H1 (cell line): Measurements from ENCODE around the gene SNAP25. TPM values are rescaled to one million over a fixed set of nuclear protein-coding genes. Genes with fewer than 3 reads are reported as not detected.

Experiments
- CTCF ChIA-PET: fragments of 300-600 bp; sonication (Branson Sonifier 250); formaldehyde crosslinking; loops from one replicate; lab custom pipeline; 2021; ENCODE audit not compliant: partially characterized antibody; lab: Charles Lee
- POLR2A ChIA-PET: fragments of 300-600 bp; sonication (Branson Sonifier 250); formaldehyde crosslinking; loops from one replicate; lab custom pipeline; 2021; ENCODE audit warnings: inconsistent platforms; ENCODE audit not compliant: partially characterized antibody; lab: Charles Lee
- DNase-seq, 2 experiments: peaks; one replicate each; pipeline versions ENCODE4 v3.0.0 to v3.0.0-alpha.2; 2010 to 2022; ENCODE audit warnings: low spot score in 2 of 2, low read depth in 1 of 2, mixed read lengths in 1 of 2
- FAIRE-seq: peaks from 2 replicates; lab custom pipeline; 2011; peaks lifted over from hg19 to GRCh38; lab: Jason Lieb, UNC
- H2AFZ ChIP-seq: 2 replicates; pipeline ENCODE4 v1.8.1; 2012; ENCODE audit warnings: low read length, inconsistent platforms
- H2AK5ac ChIP-seq: 2 replicates; pipeline ENCODE4 v1.6.1; 2013; ENCODE audit warnings: low read depth, low read length
- H2BK120ac ChIP-seq: replicated peaks from 2 replicates; pipeline ENCODE3; 2013; ENCODE audit warnings: low read depth, low read length, inconsistent platforms
- H2BK12ac ChIP-seq: 2 replicates; pipeline ENCODE4 v1.6.1; 2013; ENCODE audit warnings: low read depth, low read length
- H2BK15ac ChIP-seq: 2 replicates; pipeline ENCODE4 v1.6.1; 2013; ENCODE audit warnings: low read length
- H2BK20ac ChIP-seq: 2 replicates; pipeline ENCODE4 v1.6.1; 2013; ENCODE audit warnings: low read length
- H2BK5ac ChIP-seq: 2 replicates; pipeline ENCODE4 v1.6.1; 2013; ENCODE audit warnings: low read depth, low read length
- H3K14ac ChIP-seq: 2 replicates; pipeline ENCODE4 v1.6.1; 2013; ENCODE audit warnings: inconsistent platforms; ENCODE audit not compliant: insufficient read length
- H3K18ac ChIP-seq: 2 replicates; pipeline ENCODE4 v1.6.1; 2013; ENCODE audit warnings: low read length; ENCODE audit errors: extremely low read depth
- H3K23ac ChIP-seq: 2 replicates; pipeline ENCODE4 v1.6.1; 2013; ENCODE audit warnings: inconsistent platforms; ENCODE audit not compliant: insufficient read length
- H3K23me2 ChIP-seq: 2 replicates; pipeline ENCODE4 v1.6.1; 2013; ENCODE audit warnings: low read depth, low read length
- H3K27ac ChIP-seq: 2 replicates; pipeline ENCODE4 v1.6.1; 2011; ENCODE audit warnings: low read depth, low read length, inconsistent platforms
- H3K27me3 ChIP-seq, 4 experiments: replicated peaks in 1 of 4; 1 replicate in 1 of 4; 2 replicates in 3 of 4; pipeline versions ENCODE4 v1.6.1 to v1.8.1; 2011 to 2013; ENCODE audit warnings: low read length in 3 of 4, mild to moderate bottlenecking in 3 of 4, inconsistent platforms in 2 of 4, mixed read lengths in 2 of 4, moderate library complexity in 1 of 4; ENCODE audit not compliant: control insufficient read depth in 3 of 4, insufficient read depth in 3 of 4; ENCODE audit errors: extremely low read depth in 1 of 4
- H3K36me3 ChIP-seq, 4 experiments: 2 replicates each; pipeline versions ENCODE4 v1.6.1 to v1.8.1; 2011 to 2013; ENCODE audit warnings: mild to moderate bottlenecking in 4 of 4, low read length in 3 of 4, moderate library complexity in 2 of 4, control low read depth in 1 of 4, inconsistent platforms in 1 of 4; ENCODE audit not compliant: insufficient read depth in 4 of 4, control insufficient read depth in 2 of 4
- H3K4ac ChIP-seq: replicated peaks from 2 replicates; pipeline ENCODE3; 2013; ENCODE audit warnings: low read length, low read depth, mixed read lengths, inconsistent platforms; ENCODE audit not compliant: insufficient read length
- H3K4me1 ChIP-seq, 4 experiments: replicated peaks in 1 of 4; 1 replicate in 1 of 4; 2 replicates in 3 of 4; pipeline versions ENCODE4 v1.6.1 to v1.8.1; 2011 to 2013; ENCODE audit warnings: low read length in 3 of 4, inconsistent platforms in 2 of 4, mixed read lengths in 1 of 4; ENCODE audit not compliant: insufficient read depth in 4 of 4, control insufficient read depth in 3 of 4
- H3K4me2 ChIP-seq, 2 experiments: 2 replicates each; pipeline versions ENCODE4 v1.6.1 to v1.8.1; 2011 to 2013; ENCODE audit warnings: low read depth in 2 of 2, low read length in 2 of 2, control low read depth in 1 of 2, inconsistent platforms in 1 of 2, mild to moderate bottlenecking in 1 of 2; ENCODE audit not compliant: insufficient read depth in 1 of 2
- H3K4me3 ChIP-seq, 4 experiments: fragments of 200-600, 300-600 bp in 1 of 4; sonication (generic), shearing (Covaris generic), sonication (Bioruptor Twin) in 1 of 4; 2 replicates each; pipeline versions ENCODE4 v1.5.1 to v1.8.1; 2011 to 2016; ENCODE audit warnings: low read length in 4 of 4, low read depth in 3 of 4, control low read depth in 2 of 4, inconsistent platforms in 2 of 4, mild to moderate bottlenecking in 2 of 4, mixed read lengths in 1 of 4, moderate library complexity in 1 of 4; ENCODE audit not compliant: insufficient read depth in 2 of 4; ENCODE audit errors: extremely low read depth in 1 of 4
- H3K56ac ChIP-seq: replicated peaks from 2 replicates; pipeline ENCODE3; 2013; ENCODE audit warnings: low read depth, mild to moderate bottlenecking, mixed read lengths, low read length, inconsistent platforms; ENCODE audit not compliant: insufficient read length
- H3K79me1 ChIP-seq: 2 replicates; pipeline ENCODE4 v1.6.1; 2013; ENCODE audit warnings: low read depth, low read length, control low read depth
- H3K79me2 ChIP-seq, 2 experiments: 2 replicates each; pipeline versions ENCODE4 v1.6.1 to v1.8.1; 2012 to 2013; ENCODE audit warnings: low read length in 2 of 2, mild to moderate bottlenecking in 2 of 2, inconsistent platforms in 1 of 2; ENCODE audit not compliant: insufficient read depth in 2 of 2, control insufficient read depth in 1 of 2
- H3K9ac ChIP-seq, 4 experiments: replicated peaks in 1 of 4; 1 replicate in 1 of 4; 2 replicates in 3 of 4; pipeline versions ENCODE4 v1.6.1 to v1.8.1; 2011 to 2013; ENCODE audit warnings: low read depth in 3 of 4, low read length in 3 of 4, control low read depth in 2 of 4, mild to moderate bottlenecking in 2 of 4, moderate library complexity in 2 of 4, inconsistent platforms in 1 of 4; ENCODE audit errors: extremely low read depth in 1 of 4
- H3K9me3 ChIP-seq, 2 experiments: 2 replicates each; pipeline versions ENCODE4 v1.6.1 to v1.8.1; 2012 to 2013; ENCODE audit warnings: mild to moderate bottlenecking in 2 of 2, moderate library complexity in 2 of 2, control low read depth in 1 of 2, inconsistent platforms in 1 of 2, low read depth in 1 of 2, low read length in 1 of 2, mixed read lengths in 1 of 2; ENCODE audit not compliant: insufficient read depth in 2 of 2
- H4K20me1 ChIP-seq, 2 experiments: replicated peaks in 1 of 2; 2 replicates each; pipeline versions ENCODE3 to v1.8.1; 2011 to 2013; ENCODE audit warnings: inconsistent platforms in 2 of 2, low read length in 2 of 2, mild to moderate bottlenecking in 1 of 2; ENCODE audit not compliant: insufficient read depth in 2 of 2, control insufficient read depth in 1 of 2
- H4K5ac ChIP-seq: 2 replicates; pipeline ENCODE4 v1.6.1; 2013; ENCODE audit warnings: low read length, low read depth, mixed read lengths, inconsistent platforms; ENCODE audit not compliant: insufficient read length
- H4K8ac ChIP-seq: 2 replicates; pipeline ENCODE4 v1.8.0; 2013; ENCODE audit warnings: mild to moderate bottlenecking, moderate library complexity, low read length, inconsistent platforms; ENCODE audit not compliant: insufficient read depth; ENCODE audit errors: extremely low read depth
- H4K91ac ChIP-seq: replicated peaks from 2 replicates; pipeline ENCODE3; 2013; ENCODE audit warnings: low read length, mixed read lengths, inconsistent platforms; ENCODE audit not compliant: insufficient read length
- BRCA1 ChIP-seq: IDR thresholded peaks from 2 replicates; pipeline ENCODE4 v1.6.1; 2012; ENCODE audit warnings: low read depth, low read length, improper control_type of control experiment
- CREB1 ChIP-seq: IDR thresholded peaks from 2 replicates; pipeline ENCODE4 v1.6.1; 2012; ENCODE audit warnings: inconsistent platforms
- CTBP2 ChIP-seq: IDR thresholded peaks from 2 replicates; pipeline ENCODE4 v1.7.0; 2011; ENCODE audit warnings: borderline replicate concordance, mild to moderate bottlenecking, moderate library complexity, mixed read lengths, low read length; ENCODE audit not compliant: insufficient read depth, insufficient read length
- EGR1 ChIP-seq: IDR thresholded peaks from 2 replicates; pipeline ENCODE4 v1.6.1; 2011; ENCODE audit warnings: low read depth, low read length, borderline replicate concordance
- EP300 ChIP-seq, 2 experiments: IDR thresholded peaks; 1 replicate in 1 of 2; 2 replicates in 1 of 2; pipeline ENCODE4 v1.6.1; 2011 to 2012; ENCODE audit warnings: low read depth in 2 of 2, low read length in 2 of 2, mild to moderate bottlenecking in 2 of 2, borderline replicate concordance in 1 of 2, inconsistent platforms in 1 of 2, moderate library complexity in 1 of 2
- GABPA ChIP-seq: IDR thresholded peaks from 2 replicates; pipeline ENCODE4 v1.6.1; 2011; ENCODE audit warnings: mild to moderate bottlenecking, low read length, moderate library complexity, borderline replicate concordance; ENCODE audit not compliant: insufficient read depth
- GTF2F1 ChIP-seq: IDR thresholded peaks from 2 replicates; pipeline ENCODE4 v1.6.1; 2012; ENCODE audit warnings: low read depth, low read length, improper control_type of control experiment, borderline replicate concordance
- RXRA ChIP-seq: IDR thresholded peaks from 2 replicates; pipeline ENCODE4 v1.6.1; 2011; ENCODE audit warnings: low read depth, mild to moderate bottlenecking, low read length, moderate library complexity; ENCODE audit not compliant: insufficient read depth
- SAP30 ChIP-seq: fragments of 300-600 bp; sonication (generic); IDR thresholded peaks from 2 replicates; pipeline ENCODE4 v1.7.1; 2012; ENCODE audit warnings: low read length, moderate library complexity, mild to moderate bottlenecking, inconsistent platforms; ENCODE audit not compliant: insufficient read depth, insufficient replicate concordance
- SIX5 ChIP-seq: IDR thresholded peaks from 2 replicates; pipeline ENCODE4 v1.6.1; 2011; ENCODE audit warnings: mild to moderate bottlenecking, low read depth, low read length
- TBP ChIP-seq: IDR thresholded peaks from 2 replicates; pipeline ENCODE4 v1.6.1; 2011; ENCODE audit warnings: low read depth, low read length, improper control_type of control experiment
- TCF12 ChIP-seq: IDR thresholded peaks from 2 replicates; pipeline ENCODE4 v1.6.1; 2011; ENCODE audit warnings: low read depth, mild to moderate bottlenecking, low read length
- TEAD4 ChIP-seq: IDR thresholded peaks from 2 replicates; pipeline ENCODE4 v1.6.1; 2012; ENCODE audit warnings: low read depth, low read length, inconsistent platforms, mixed read lengths
- WGBS, 2 experiments: shearing (Covaris generic) in 1 of 2; methylation state at CpG; one replicate each; pipeline versions ENCODE4 v1.1.6 to v1.1.7; 2013 to 2015; ENCODE audit warnings: low lambda C conversion rate in 2 of 2, mixed read lengths in 2 of 2, inconsistent platforms in 1 of 2, low coverage in 1 of 2, missing lambda C conversion rate in 1 of 2; ENCODE audit not compliant: insufficient replicate concordance in 2 of 2, insufficient coverage in 1 of 2, insufficient read length in 1 of 2; ENCODE audit errors: extremely low coverage in 1 of 2, missing lambda C conversion rate in 1 of 2; 5-methylcytosine and 5-hydroxymethylcytosine counted together
- polyA plus RNA-seq, 7 experiments: library from polyadenylated mRNA; depleted of rRNA in 3 of 7; stranded (reverse) in 5 of 7; unstranded in 2 of 7; fragments of >200 nt in 5 of 7; fragments of 200-250 nt in 2 of 7; gene quantifications; 1 replicate in 5 of 7; 2 replicates in 1 of 7; 4 replicates in 1 of 7; pipeline versions ENCODE4 v1.2.1 to v1.2.3, GENCODE V29; 2011 to 2013; ENCODE audit warnings: missing spikeins in 2 of 7, mixed read lengths in 2 of 7
- total RNA-seq: library from RNA; stranded (reverse); fragmentation: NEBNext Ultra II Directional; extraction: Animal tissue kit (Norgen Biotek cat#: 25700); gene quantifications from 2 replicates; pipeline ENCODE4 v1.2.1, GENCODE V29; 2021

Gene SNAP25
- total and polyA plus RNA-seq, 2 of the 8 experiments (the other 6 are each of a cell fraction or from before 2014, with no cell fraction given), result 0.51 to 0.52 TPM

GRCh38 chr20:10282979-10283456 lies 64.4 kb downstream of the SNAP25 start:
- peaks cover 1 to 12% (median 7%) of the 10 kb centered on the region in 4 experiments; a peak in 6 of 7 replicates for H3K4me1 ChIP-seq
- H2BK5ac ChIP-seq, result no peak overlapping the region
- TF ChIP-seq SIX5 (no peak), EP300 (IDR thresholded peaks at IDR 0.05; ENCODE audit: borderline replicate concordance in 1 of 2, low read depth in 2 of 2, low read length in 2 of 2) (no peak), TEAD4 (no peak), GTF2F1 (no peak), CREB1 (no peak), SAP30 (no peak), RXRA (no peak), TBP (no peak), GABPA (no peak), CTBP2 (no peak), BRCA1 (no peak), TCF12 (no peak), EGR1 (no peak)
- H3K14ac ChIP-seq, result no peak overlapping the region
- no peak overlapping the region for H2BK12ac ChIP-seq
- H2BK20ac ChIP-seq, result no peak overlapping the region
- H3K56ac ChIP-seq, result no peak overlapping the region
- no peak overlapping the region for H3K4me3 ChIP-seq
- POLR2A ChIA-PET, result no interaction called here
- H3K4ac ChIP-seq, result no peak overlapping the region
- no peaks in the 10 kb centered on the region for H3K79me2 ChIP-seq
- H4K5ac ChIP-seq, result no peak overlapping the region
- no peak for DNase-seq
- H3K79me1 ChIP-seq, result no peaks in the 10 kb centered on the region
- no peak overlapping the region for H3K27ac ChIP-seq
- no peak overlapping the region for H4K91ac ChIP-seq
- H3K9me3 ChIP-seq, result no peaks in the 10 kb centered on the region
- no peak overlapping the region for H2BK15ac ChIP-seq
- H3K18ac ChIP-seq, result no peak overlapping the region
- H4K8ac ChIP-seq, result no peak overlapping the region
- no peak overlapping the region for H3K4me2 ChIP-seq
- no peaks in the 10 kb centered on the region for H3K36me3 ChIP-seq
- H2BK120ac ChIP-seq, result no peak overlapping the region
- no peaks in the 10 kb centered on the region for H3K27me3 ChIP-seq
- FAIRE-seq, result no peak
- H3K23me2 ChIP-seq, result no peaks in the 10 kb centered on the region
- no peak overlapping the region for H3K23ac ChIP-seq
- H3K9ac ChIP-seq, result no peak overlapping the region
- H2AK5ac ChIP-seq, result no peak overlapping the region
- no peak overlapping the region for H2AFZ ChIP-seq
- 93% methylated on average over 4 of the region's 4 CpGs; no CpG with 5 or more reads in 1 of the 2 experiments for WGBS, 2 experiments
- no peaks in the 10 kb centered on the region for H4K20me1 ChIP-seq
- CTCF ChIA-PET, result interaction anchor here (0.7 kb wide), 1 partner anchor 305 kb away, joined by 4 read pairs; no protein-coding TSS in a partner anchor
